Ishikawa (cell line): ENCODE data around the gene SLC66A1.

ENCODE experiments used
- CEBPB ChIP-seq: IDR thresholded peaks from 2 replicates; pipeline ENCODE4 v1.6.1; 2012
- CREB1 ChIP-seq: IDR thresholded peaks from 2 replicates; pipeline ENCODE4 v1.6.1; 2012; ENCODE audit warnings: low read depth
- EGR1 ChIP-seq: IDR thresholded peaks from 2 replicates; pipeline ENCODE4 v1.6.1; 2012
- EP300 ChIP-seq: IDR thresholded peaks from 2 replicates; pipeline ENCODE4 v1.6.1; 2012; ENCODE audit warnings: borderline replicate concordance
- FOXM1 ChIP-seq: IDR thresholded peaks from 2 replicates; pipeline ENCODE4 v1.6.1; 2012; ENCODE audit warnings: low read depth, borderline replicate concordance
- NFIC ChIP-seq: IDR thresholded peaks from 2 replicates; pipeline ENCODE4 v1.6.1; 2012
- RAD21 ChIP-seq: IDR thresholded peaks from 2 replicates; pipeline ENCODE4 v1.6.1; 2012; ENCODE audit warnings: low read depth
- REST ChIP-seq: IDR thresholded peaks from 2 replicates; pipeline ENCODE4 v1.6.1; 2012; ENCODE audit warnings: low read depth, mild to moderate bottlenecking
- TAF1 ChIP-seq: IDR thresholded peaks from 2 replicates; pipeline ENCODE4 v1.6.1; 2012; ENCODE audit warnings: low read depth, mild to moderate bottlenecking
- TCF12 ChIP-seq: IDR thresholded peaks from 2 replicates; pipeline ENCODE4 v1.6.1; 2012; ENCODE audit warnings: low read depth
- TEAD4 ChIP-seq: IDR thresholded peaks from 2 replicates; pipeline ENCODE4 v1.6.1; 2012
- YY1 ChIP-seq: IDR thresholded peaks from 2 replicates; pipeline ENCODE4 v1.6.1; 2012; ENCODE audit warnings: low read depth
- ZBTB7A ChIP-seq: IDR thresholded peaks from 2 replicates; pipeline ENCODE4 v1.6.1; 2012; ENCODE audit warnings: low read depth
- TF ChIP-seq, protein P1 (sequence below): IDR thresholded peaks from 2 replicates; pipeline ENCODE4 v1.6.1; 2012
- TF ChIP-seq, protein P2 (sequence below): IDR thresholded peaks from 2 replicates; pipeline ENCODE4 v1.6.1; 2012

Gene SLC66A1

GRCh38 chr1:19373211-19374082, 61.3 kb downstream of the SLC66A1 start:
- TF ChIP-seq EGR1 (no peak), ZBTB7A (no peak), CEBPB (no peak), YY1 (no peak), TCF12 (no peak), CREB1 (no peak), EP300 (no peak), FOXM1 (no peak), TEAD4 (no peak), RAD21 (no peak)
- TF ChIP-seq, protein P1, sequence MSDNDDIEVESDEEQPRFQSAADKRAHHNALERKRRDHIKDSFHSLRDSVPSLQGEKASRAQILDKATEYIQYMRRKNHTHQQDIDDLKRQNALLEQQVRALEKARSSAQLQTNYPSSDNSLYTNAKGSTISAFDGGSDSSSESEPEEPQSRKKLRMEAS = no peak

DNA sequence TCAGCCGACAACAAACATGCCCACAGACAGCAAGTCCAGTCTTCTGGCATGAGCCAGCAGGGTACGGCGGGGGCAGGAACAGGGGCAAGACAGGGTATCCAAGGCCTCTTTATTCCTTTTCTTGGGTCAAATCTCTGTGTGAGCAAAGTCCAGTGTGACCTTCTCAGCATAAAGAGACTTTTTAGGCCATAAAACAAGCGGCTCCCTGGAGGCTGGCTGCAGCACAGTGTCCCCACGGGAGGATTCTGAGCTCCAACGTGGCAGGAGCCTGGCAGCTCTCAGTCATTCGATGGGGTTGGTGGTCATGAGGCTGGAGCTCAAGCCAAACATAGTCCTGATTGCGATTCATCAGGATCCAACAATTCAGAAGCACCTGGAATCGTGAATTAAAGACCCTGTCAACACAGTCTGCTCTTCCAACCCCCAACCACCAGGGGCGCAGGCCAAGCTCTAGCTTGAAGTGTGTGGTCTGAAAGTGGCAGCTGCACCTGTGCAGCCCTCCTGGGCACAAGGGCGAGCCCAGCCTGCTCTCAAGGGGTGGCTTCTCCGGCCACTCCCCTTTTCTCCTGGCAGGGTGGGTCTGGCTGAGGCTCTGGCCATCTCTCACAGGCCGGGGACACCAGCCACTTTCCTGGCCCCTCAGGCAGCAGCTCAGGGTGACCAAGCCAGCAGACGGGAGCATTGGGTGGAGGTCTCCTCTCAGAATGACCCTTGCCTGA, 62.1 kb downstream of the SLC66A1 start:
- no peak for TF ChIP-seq CREB1
- TF ChIP-seq ZBTB7A = no peak
- TF ChIP-seq, protein P2, sequence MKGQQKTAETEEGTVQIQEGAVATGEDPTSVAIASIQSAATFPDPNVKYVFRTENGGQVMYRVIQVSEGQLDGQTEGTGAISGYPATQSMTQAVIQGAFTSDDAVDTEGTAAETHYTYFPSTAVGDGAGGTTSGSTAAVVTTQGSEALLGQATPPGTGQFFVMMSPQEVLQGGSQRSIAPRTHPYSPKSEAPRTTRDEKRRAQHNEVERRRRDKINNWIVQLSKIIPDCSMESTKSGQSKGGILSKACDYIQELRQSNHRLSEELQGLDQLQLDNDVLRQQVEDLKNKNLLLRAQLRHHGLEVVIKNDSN = no peak
- no peak for TF ChIP-seq EGR1
- TF ChIP-seq NFIC = no peak
- TF ChIP-seq RAD21 = no peak
- TF ChIP-seq EP300 = no peak

- TF ChIP-seq, protein P1 = no peak
- TF ChIP-seq, protein P2 = no peak
- TF ChIP-seq TCF12 (no peak), RAD21 (no peak), NFIC (no peak), ZBTB7A (no peak), REST (no peak), TAF1 (no peak), EGR1 (no peak), TEAD4 (no peak), YY1 (no peak), FOXM1 (no peak), CREB1 (no peak), CEBPB (no peak), EP300 (no peak)
These were observed 62.8 kb downstream of the SLC66A1 start for GRCh38 chr1:19374926-19375325.

- TF ChIP-seq TAF1 (no peak), FOXM1 (no peak), CEBPB (no peak), YY1 (no peak), CREB1 (no peak)
These were observed 63.7 kb downstream of the SLC66A1 start for GRCh38 chr1:19375631-19376400.

GRCh38 chr1:19376428-19377372, 64.6 kb downstream of the SLC66A1 start:
- no peak for TF ChIP-seq CREB1
- TF ChIP-seq TAF1 = no peak
- no peak for TF ChIP-seq EP300
- no peak for TF ChIP-seq CEBPB
- no peak for TF ChIP-seq TCF12
